ENCODE results near the gene FAM81A.

DNA sequence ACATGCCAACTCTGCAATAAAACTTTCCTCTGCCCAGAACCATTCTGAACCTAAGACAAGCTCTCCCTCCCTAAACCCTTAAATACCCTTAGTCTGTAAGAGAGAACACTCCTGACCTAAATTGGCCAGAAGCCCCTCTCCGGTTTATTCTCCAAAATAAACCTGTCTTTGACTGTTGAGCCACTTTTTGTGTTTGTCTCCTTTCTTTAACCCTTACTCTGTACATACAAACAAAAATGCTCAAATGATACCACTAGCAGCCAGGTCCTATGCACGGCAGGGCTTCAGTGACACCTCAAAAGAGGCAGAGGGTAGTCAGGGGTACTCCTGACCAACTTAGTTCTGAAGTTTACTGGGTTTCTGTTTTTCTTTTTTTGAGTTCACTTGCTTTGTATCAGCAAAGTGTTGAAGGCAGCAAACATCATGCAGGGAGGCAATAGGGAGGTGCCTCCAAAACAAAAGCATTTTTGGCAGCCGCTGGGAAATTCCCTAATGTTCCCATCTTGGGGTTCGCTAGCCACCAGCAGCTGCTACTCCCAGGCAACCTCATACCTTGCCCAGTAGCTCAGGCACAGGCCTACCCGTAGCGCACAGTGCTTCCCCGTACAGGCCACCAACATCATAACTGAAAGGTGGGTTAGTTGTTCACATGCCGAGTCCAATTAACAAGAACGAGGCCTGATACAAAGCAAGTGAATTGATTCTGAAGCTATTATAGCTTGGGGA is 110.7 kb downstream of the FAM81A start:
- TF ChIP-seq POLR2AphosphoS5 (IDR thresholded peaks at IDR 0.05; ENCODE audit: low read depth, low read length) (no peak), TAF1 (IDR thresholded peaks at IDR 0.05; ENCODE audit: low read depth, low read length) (no peak), POLR2A (IDR thresholded peaks at IDR 0.05; ENCODE audit: low read depth, low read length) (no peak), PAX5 (IDR thresholded peaks at IDR 0.05; ENCODE audit: insufficient read depth, low read length, severe bottlenecking) (no peak)

Data from GM12891 (cell line).